Mesenchymal stem cell (in vitro differentiated cells and primary cell): ENCODE data around the gene FCHSD1.
"Not testable (repeated sequence)": the region's sequence is repeated elsewhere in the genome, so short reads cannot be mapped to it uniquely, and the experiment has no call there.

Experiments
- DNase-seq: peaks from one replicate; pipeline ENCODE4 v3.0.0-alpha.2; 2013
- H2AFZ ChIP-seq: one replicate; pipeline ENCODE4 v1.6.1; 2013; ENCODE audit warnings: low read depth, mild to moderate bottlenecking, control low read depth, inconsistent platforms, low read length, moderate library complexity
- H2AK5ac ChIP-seq: 2 replicates; pipeline ENCODE4 v1.6.1; 2013; ENCODE audit warnings: low read length, moderate library complexity, mild to moderate bottlenecking, inconsistent platforms; ENCODE audit not compliant: severe bottlenecking
- H2BK120ac ChIP-seq: one replicate; pipeline ENCODE4 v1.6.1; 2013; ENCODE audit warnings: low read depth, mild to moderate bottlenecking, inconsistent platforms, low read length, moderate library complexity
- H2BK12ac ChIP-seq, 2 experiments: one replicate each; pipeline ENCODE4 v1.6.1; 2013; ENCODE audit warnings: inconsistent platforms in 2 of 2, low read length in 2 of 2, mild to moderate bottlenecking in 2 of 2, moderate library complexity in 2 of 2, control low read depth in 1 of 2
- H2BK15ac ChIP-seq: one replicate; pipeline ENCODE4 v1.6.1; 2013; ENCODE audit warnings: mild to moderate bottlenecking, low read depth, inconsistent platforms; ENCODE audit not compliant: poor library complexity, severe bottlenecking
- H2BK5ac ChIP-seq: 2 replicates; pipeline ENCODE4 v1.6.1; 2013; ENCODE audit warnings: low read depth, mild to moderate bottlenecking, low read length, control low read depth, inconsistent platforms; ENCODE audit not compliant: poor library complexity, severe bottlenecking
- H3K14ac ChIP-seq, 2 experiments: one replicate each; pipeline ENCODE4 v1.6.1; 2013; ENCODE audit warnings: inconsistent platforms in 2 of 2, low read length in 2 of 2, control low read depth in 1 of 2, mild to moderate bottlenecking in 1 of 2, moderate library complexity in 1 of 2
- H3K18ac ChIP-seq, 2 experiments: one replicate each; pipeline ENCODE4 v1.6.1; 2013; ENCODE audit warnings: inconsistent platforms in 2 of 2, low read length in 2 of 2, control low read depth in 1 of 2, low read depth in 1 of 2, mild to moderate bottlenecking in 1 of 2
- H3K23ac ChIP-seq, 2 experiments: one replicate each; pipeline ENCODE4 v1.6.1; 2013; ENCODE audit warnings: inconsistent platforms in 2 of 2, low read length in 2 of 2, mild to moderate bottlenecking in 2 of 2, moderate library complexity in 2 of 2, control low read depth in 1 of 2
- H3K27ac ChIP-seq: 2 replicates; pipeline ENCODE4 v1.5.1; 2013; ENCODE audit warnings: mild to moderate bottlenecking, moderate library complexity, low read length, control low read depth, inconsistent platforms; ENCODE audit not compliant: poor library complexity, severe bottlenecking
- H3K27me3 ChIP-seq, 2 experiments: 2 replicates each; pipeline versions ENCODE4 v1.6.1 to v1.7.0; 2013; ENCODE audit warnings: low read length in 2 of 2, mild to moderate bottlenecking in 2 of 2, moderate library complexity in 2 of 2, control low read depth in 1 of 2, inconsistent platforms in 1 of 2; ENCODE audit not compliant: control insufficient read depth in 1 of 2, insufficient read depth in 1 of 2
- H3K36me3 ChIP-seq, 2 experiments: 2 replicates each; pipeline versions ENCODE4 v1.6.1 to v1.7.0; 2013; ENCODE audit warnings: low read length in 2 of 2, control low read depth in 1 of 2, inconsistent platforms in 1 of 2, low read depth in 1 of 2, mild to moderate bottlenecking in 1 of 2; ENCODE audit not compliant: insufficient read depth in 2 of 2, control insufficient read depth in 1 of 2
- H3K4ac ChIP-seq, 2 experiments: one replicate each; pipeline ENCODE4 v1.6.1; 2013; ENCODE audit warnings: inconsistent platforms in 2 of 2, low read length in 2 of 2, mild to moderate bottlenecking in 2 of 2, moderate library complexity in 2 of 2, control low read depth in 1 of 2, low read depth in 1 of 2
- H3K4me1 ChIP-seq: 2 replicates; pipeline ENCODE4 v1.6.1; 2013; ENCODE audit warnings: low read depth, low read length, control low read depth; ENCODE audit not compliant: control insufficient read depth, insufficient read depth
- H3K4me2 ChIP-seq: 2 replicates; pipeline ENCODE4 v1.6.1; 2013; ENCODE audit warnings: low read length, mild to moderate bottlenecking, inconsistent platforms; ENCODE audit not compliant: poor library complexity, severe bottlenecking
- H3K4me3 ChIP-seq, 2 experiments: 2 replicates each; pipeline versions ENCODE4 v1.5.1 to v1.7.0; 2013; ENCODE audit warnings: low read length in 2 of 2, mild to moderate bottlenecking in 2 of 2, control low read depth in 1 of 2, low read depth in 1 of 2; ENCODE audit not compliant: insufficient read depth in 1 of 2
- H3K79me1 ChIP-seq: replicated peaks from 2 replicates; pipeline ENCODE4 v1.6.1; 2013; ENCODE audit warnings: mild to moderate bottlenecking, control low read depth, low read length, inconsistent platforms; ENCODE audit not compliant: poor library complexity, severe bottlenecking
- H3K9ac ChIP-seq: 2 replicates; pipeline ENCODE4 v1.7.0; 2013; ENCODE audit warnings: mild to moderate bottlenecking, low read length, moderate library complexity
- H3K9me3 ChIP-seq: 2 replicates; pipeline ENCODE4 v1.7.0; 2013; ENCODE audit warnings: mild to moderate bottlenecking, low read length; ENCODE audit not compliant: control insufficient read depth
- H4K8ac ChIP-seq: one replicate; pipeline ENCODE4 v1.6.1; 2013; ENCODE audit warnings: inconsistent platforms, mild to moderate bottlenecking, low read length, moderate library complexity
- H4K91ac ChIP-seq: one replicate; pipeline ENCODE4 v1.6.1; 2013; ENCODE audit warnings: mild to moderate bottlenecking, low read length, inconsistent platforms
- WGBS: methylation state at CpG from one replicate; pipeline ENCODE4 v1.1.7; 2013; ENCODE audit warnings: mixed read lengths; 5-methylcytosine and 5-hydroxymethylcytosine counted together

Gene FCHSD1

DNA sequence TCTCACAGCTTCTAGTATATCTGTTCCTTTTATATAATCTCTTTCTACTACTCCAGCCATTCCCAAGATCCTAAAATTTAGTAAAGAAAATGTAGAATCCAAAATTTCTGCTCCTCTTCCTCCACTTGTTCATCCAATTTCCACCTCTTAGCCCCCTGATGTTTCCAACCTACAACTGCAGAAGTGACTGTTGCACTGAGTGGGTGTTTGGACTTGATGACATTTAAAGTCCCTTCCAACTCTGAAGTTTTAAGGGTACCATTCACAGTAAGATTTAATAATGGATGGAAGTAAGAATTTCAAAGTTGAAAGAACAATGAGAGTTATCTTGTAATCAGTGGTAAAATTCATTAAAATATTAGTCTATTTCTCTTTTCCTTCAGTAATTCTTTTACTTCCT lies 37.9 kb downstream of the FCHSD1 start:
- no peaks in the 10 kb centered on the region for H3K27me3 ChIP-seq
- H2BK15ac ChIP-seq: no peak overlapping the region
- no peak overlapping the region for H3K4me2 ChIP-seq
- no peak overlapping the region for H3K4me3 ChIP-seq
- H3K27ac ChIP-seq: no peak overlapping the region
- H4K91ac ChIP-seq: no peak overlapping the region
- H2AFZ ChIP-seq: no peak overlapping the region
- H3K23ac ChIP-seq: no peak overlapping the region
- H2AK5ac ChIP-seq: no peak overlapping the region
- H3K79me1 ChIP-seq: peaks cover 14% of the 10 kb centered on the region
- H3K14ac ChIP-seq: no peak overlapping the region
- no peak for DNase-seq
- H3K18ac ChIP-seq: no peak overlapping the region
- H3K9ac ChIP-seq: no peak overlapping the region
- H2BK120ac ChIP-seq: no peak overlapping the region
- H2BK5ac ChIP-seq: no peak overlapping the region
- H3K9me3 ChIP-seq: no peaks in the 10 kb centered on the region
- no peaks in the 10 kb centered on the region for H3K4me1 ChIP-seq
- no peak overlapping the region for H2BK12ac ChIP-seq
- H3K36me3 ChIP-seq: no peaks in the 10 kb centered on the region
- no peak overlapping the region for H3K4ac ChIP-seq
- H4K8ac ChIP-seq: no peak overlapping the region

DNA sequence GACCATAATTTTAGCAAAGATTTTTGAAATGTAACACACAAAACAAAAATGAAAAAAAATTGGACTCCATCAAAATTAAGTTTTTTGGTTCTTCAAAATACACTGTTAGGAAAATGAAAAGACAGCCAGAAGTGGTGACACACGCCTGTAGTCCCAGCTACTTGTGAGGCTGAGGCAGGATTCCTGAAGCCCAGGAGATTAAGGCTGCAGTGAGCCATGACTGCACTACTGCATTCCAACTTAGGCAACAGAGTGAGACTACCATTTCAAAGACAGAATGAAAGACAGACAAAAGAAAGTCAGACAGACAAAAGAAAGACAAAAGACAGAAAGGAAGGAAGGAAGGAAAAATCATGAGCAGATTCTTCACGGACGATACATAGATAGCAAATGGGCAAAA lies 39.9 kb downstream of the FCHSD1 start:
- Histone ChIP-seq H3K9me3 (no peaks in the 10 kb centered on the region), H3K23ac (no peak overlapping the region), H3K27ac (no peak overlapping the region), H2BK15ac (no peak overlapping the region), H3K4me2 (no peak overlapping the region), H4K8ac (no peak overlapping the region), H2BK12ac (no peak overlapping the region), H3K4me1 (peaks cover 2% of the 10 kb centered on the region), H2BK120ac (no peak overlapping the region), H3K36me3 (no peaks in the 10 kb centered on the region), H2AK5ac (no peak overlapping the region), H3K9ac (no peak overlapping the region), H2BK5ac (no peak overlapping the region), H4K91ac (no peak overlapping the region), H2AFZ (no peak overlapping the region), H3K14ac (no peak overlapping the region), H3K27me3 (no peaks in the 10 kb centered on the region), H3K4me3 (no peak overlapping the region), H3K79me1 (peaks cover 15% of the 10 kb centered on the region), H3K4ac (no peak overlapping the region), H3K18ac (no peak overlapping the region)
- WGBS: 97% methylated on average over 3 of the region's 3 CpGs
- DNase-seq: no peak

GRCh38 chr5:141609921-141610320 lies 41.3 kb downstream of the FCHSD1 start:
- not testable (repeated sequence) for H3K36me3 ChIP-seq, H3K23ac ChIP-seq, H2BK5ac ChIP-seq, H2AFZ ChIP-seq, H2BK120ac ChIP-seq, H2AK5ac ChIP-seq, H4K8ac ChIP-seq, H3K9me3 ChIP-seq, H3K4me2 ChIP-seq, H3K14ac ChIP-seq, H4K91ac ChIP-seq, H3K27me3 ChIP-seq, H3K9ac ChIP-seq, H2BK15ac ChIP-seq, H3K4me3 ChIP-seq, H2BK12ac ChIP-seq, H3K18ac ChIP-seq, DNase-seq, H3K27ac ChIP-seq, H3K4ac ChIP-seq, H3K4me1 ChIP-seq
- WGBS: 100% methylated on average over 6 of the region's 7 CpGs
- H3K79me1 ChIP-seq: peaks cover 19% of the 10 kb centered on the region

- peaks cover 3% of the 10 kb centered on the region for H3K4me1 ChIP-seq
- no peak overlapping the region for H2BK120ac ChIP-seq
- no peak overlapping the region for H3K4ac ChIP-seq
- no peak overlapping the region for H3K9ac ChIP-seq
- no peak overlapping the region for H3K4me2 ChIP-seq
- no peak overlapping the region for H2AK5ac ChIP-seq
- no peak overlapping the region for H3K27ac ChIP-seq
- H2BK15ac ChIP-seq: no peak overlapping the region
- no peak for DNase-seq
- H2BK5ac ChIP-seq: no peak overlapping the region
- no peaks in the 10 kb centered on the region for H3K9me3 ChIP-seq
- no peak overlapping the region for H3K4me3 ChIP-seq
- no peak overlapping the region for H4K8ac ChIP-seq
- H3K27me3 ChIP-seq: no peaks in the 10 kb centered on the region
- H3K23ac ChIP-seq: no peak overlapping the region
- no peak overlapping the region for H4K91ac ChIP-seq
- no peak overlapping the region for H2AFZ ChIP-seq
- no peak overlapping the region for H2BK12ac ChIP-seq
- H3K14ac ChIP-seq: no peak overlapping the region
- H3K36me3 ChIP-seq: no peaks in the 10 kb centered on the region
- 100% methylated on average over 1 of the region's 3 CpGs for whole genome bisulfite sequencing
- peaks cover 19% of the 10 kb centered on the region for H3K79me1 ChIP-seq
- H3K18ac ChIP-seq: no peak overlapping the region
Observed at GRCh38 chr5:141609044-141609443, 42.2 kb downstream of the FCHSD1 start.
